Choroid plexus epithelial cell (primary cell): ENCODE results near the gene LYPD6B.

Experiments used
- DNase-seq: peaks from one replicate; pipeline ENCODE4 v3.0.0-alpha.2; 2010; ENCODE audit warnings: low read depth
- H3K4me3 ChIP-seq: 2 replicates; pipeline ENCODE4 v1.5.1; 2011; ENCODE audit warnings: low read depth, mild to moderate bottlenecking, control low read depth, low read length, moderate library complexity
- TF ChIP-seq, protein P1 (sequence below): conservative IDR thresholded peaks from 2 replicates; pipeline ENCODE4 v1.5.1; 2011; ENCODE audit warnings: low read depth, mild to moderate bottlenecking, control low read depth, inconsistent platforms, low read length, moderate library complexity

Gene LYPD6B

DNA sequence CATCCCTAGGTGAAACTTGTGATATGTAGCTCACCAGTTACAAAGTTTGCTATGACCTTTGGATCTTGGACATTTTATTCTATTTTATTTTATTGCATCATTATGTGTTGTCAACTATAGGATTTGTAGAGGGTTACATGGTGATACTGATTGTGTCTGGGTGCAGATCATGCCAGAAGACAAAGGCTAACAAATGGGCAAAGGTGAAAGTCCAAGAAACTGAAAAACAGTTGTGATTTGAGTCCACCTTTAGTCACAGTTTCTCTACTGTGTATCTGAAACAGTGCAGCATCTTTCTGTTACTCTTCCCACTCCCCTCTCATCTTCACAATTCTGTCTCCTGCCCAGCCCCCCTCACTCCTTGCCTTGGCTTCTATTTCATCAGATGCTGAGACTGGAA is 180.0 kb downstream of the LYPD6B start:
- no peak for DNase-seq
- no peak overlapping the region for H3K4me3 ChIP-seq
- TF ChIP-seq, protein P1, sequence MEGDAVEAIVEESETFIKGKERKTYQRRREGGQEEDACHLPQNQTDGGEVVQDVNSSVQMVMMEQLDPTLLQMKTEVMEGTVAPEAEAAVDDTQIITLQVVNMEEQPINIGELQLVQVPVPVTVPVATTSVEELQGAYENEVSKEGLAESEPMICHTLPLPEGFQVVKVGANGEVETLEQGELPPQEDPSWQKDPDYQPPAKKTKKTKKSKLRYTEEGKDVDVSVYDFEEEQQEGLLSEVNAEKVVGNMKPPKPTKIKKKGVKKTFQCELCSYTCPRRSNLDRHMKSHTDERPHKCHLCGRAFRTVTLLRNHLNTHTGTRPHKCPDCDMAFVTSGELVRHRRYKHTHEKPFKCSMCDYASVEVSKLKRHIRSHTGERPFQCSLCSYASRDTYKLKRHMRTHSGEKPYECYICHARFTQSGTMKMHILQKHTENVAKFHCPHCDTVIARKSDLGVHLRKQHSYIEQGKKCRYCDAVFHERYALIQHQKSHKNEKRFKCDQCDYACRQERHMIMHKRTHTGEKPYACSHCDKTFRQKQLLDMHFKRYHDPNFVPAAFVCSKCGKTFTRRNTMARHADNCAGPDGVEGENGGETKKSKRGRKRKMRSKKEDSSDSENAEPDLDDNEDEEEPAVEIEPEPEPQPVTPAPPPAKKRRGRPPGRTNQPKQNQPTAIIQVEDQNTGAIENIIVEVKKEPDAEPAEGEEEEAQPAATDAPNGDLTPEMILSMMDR = no peak

DNA sequence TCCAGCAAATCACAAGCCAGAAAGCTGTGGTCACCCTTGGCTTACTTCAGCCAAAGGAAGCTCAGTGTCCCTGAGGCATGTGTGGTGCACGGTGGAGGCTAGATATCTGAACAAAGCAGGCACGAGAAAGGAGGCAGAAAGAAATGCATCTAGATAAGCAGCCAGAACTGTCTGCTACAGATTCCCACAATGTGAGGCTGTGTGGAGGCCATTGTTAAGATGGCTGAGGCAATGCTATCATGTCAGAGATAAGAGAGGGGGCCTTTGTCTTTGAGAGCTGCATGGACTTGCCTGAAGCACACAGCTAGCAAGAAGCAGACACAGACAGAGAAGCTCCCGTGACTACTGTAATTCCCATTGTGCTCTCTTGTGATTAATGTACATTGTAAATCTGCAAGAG is 181.4 kb downstream of the LYPD6B start:
- no peak overlapping the region for H3K4me3 ChIP-seq
- DNase-seq = no peak
- TF ChIP-seq, protein P1 = no peak

DNA sequence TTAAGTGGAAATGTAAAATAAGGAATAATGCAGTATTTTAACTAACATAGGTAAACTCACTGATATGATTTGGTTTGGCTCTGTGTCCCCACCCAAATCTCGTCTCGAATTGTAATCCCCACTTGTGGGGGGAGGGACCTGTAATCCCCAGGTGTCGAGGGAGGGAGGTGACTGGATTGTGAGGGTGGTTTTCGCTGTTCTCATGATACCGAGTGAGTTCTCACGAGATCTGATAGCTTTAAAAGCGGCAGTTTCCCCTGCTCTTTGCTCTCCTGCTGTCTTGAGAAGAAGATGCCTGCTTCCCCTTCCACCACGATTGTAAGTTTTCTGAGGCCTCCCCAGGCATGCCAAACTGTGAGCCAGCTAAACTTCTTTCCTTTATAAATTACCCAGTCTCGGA is 182.5 kb downstream of the LYPD6B start:
- DNase-seq = no peak
- no peak overlapping the region for H3K4me3 ChIP-seq
- TF ChIP-seq, protein P1 = no peak

DNA sequence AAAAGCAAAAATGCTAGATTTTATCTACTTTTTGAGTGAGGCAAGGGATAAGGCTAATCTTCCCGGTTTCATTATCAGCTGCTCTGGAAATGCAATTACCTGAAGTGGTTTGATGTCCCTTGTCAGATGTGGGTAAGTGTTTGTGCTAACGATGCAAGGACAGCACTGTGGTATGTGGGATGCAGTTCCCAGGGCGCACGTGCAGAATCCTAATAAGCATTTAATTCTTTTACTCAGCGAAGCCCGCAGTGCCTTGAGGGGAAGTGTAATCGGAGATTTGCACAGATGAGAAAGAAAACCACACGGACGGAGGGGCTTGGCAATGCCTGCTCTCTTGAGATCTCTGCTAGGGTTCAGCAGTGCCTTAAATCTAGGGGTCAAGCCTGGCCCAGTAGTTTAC is 183.4 kb downstream of the LYPD6B start:
- H3K4me3 ChIP-seq = no peak overlapping the region
- no peak for DNase-seq
- TF ChIP-seq, protein P1 = no peak

DNA sequence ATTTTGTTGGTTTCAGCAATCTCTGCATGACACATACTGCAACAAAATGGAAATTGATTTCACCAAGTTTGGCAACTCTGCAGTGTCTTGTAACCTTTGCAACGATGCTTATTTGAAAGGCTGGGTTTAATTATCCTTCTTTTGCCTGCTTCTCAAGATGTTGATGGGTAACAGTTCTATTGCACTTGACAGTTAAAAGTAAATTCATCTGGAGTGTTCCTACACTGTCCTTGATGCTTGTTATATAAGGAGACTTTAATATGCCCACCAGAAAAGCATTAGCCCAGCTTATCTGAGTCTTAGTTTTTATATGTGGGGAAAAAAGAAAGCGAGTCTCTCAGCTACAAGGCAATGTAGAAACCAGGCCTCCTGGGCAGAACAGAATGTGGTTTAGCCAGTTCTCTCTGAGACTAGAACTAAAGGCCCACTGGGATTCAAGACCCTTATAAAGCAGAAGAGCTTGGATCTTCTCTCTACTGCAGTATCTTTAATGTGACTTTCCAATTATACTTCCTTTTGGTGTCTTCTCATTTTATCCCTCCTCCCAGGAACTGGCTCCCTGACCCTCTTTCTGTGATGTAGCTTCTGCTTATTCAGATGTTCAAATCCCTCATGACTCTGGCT is 185.1 kb downstream of the LYPD6B start:
- DNase-seq = no peak
- TF ChIP-seq, protein P1 = no peak
- no peak overlapping the region for H3K4me3 ChIP-seq

DNA sequence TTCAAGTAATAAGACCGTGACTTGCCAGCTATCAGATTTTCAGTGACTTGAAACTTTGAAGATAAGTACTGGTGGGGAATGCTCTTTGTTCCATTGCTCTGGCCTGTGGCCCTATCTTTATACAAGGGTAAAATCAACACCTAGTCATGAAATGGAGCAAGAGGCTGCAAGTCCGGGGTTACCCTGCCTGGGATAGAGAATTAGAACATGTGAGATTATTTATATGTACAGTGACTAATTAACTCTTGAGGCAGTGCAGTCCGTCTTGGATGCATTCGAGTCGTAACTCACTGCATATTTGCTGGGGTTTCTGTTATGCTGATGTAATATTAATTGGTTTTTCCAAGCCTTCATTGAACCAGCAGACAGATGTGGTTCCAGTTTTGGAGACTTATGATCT is 186.0 kb downstream of the LYPD6B start:
- DNase-seq = no peak
- TF ChIP-seq, protein P1 = no peak
- H3K4me3 ChIP-seq = no peak overlapping the region

DNA sequence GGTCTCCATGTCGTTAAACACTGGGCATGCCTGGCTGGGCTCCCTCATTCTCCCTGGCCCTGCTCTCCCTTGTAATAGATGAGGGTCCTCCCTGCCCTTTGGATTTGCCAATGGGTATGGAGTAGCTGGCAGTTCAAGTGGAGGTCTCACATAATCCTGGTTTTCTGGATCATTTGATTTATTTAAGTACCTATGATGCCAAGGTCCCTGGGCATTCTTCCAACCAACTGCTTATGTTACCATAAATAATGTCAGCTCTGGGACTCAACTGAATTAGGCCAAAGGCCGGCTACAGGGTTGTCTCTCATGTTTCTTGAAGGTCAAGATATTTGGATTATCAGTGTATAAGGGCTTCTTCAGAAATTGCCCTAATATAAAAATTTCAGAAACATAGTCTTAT is 186.9 kb downstream of the LYPD6B start:
- H3K4me3 ChIP-seq = no peak overlapping the region
- TF ChIP-seq, protein P1 = no peak
- no peak for DNase-seq
